ENCODE data around the gene CPN2. TPM values are rescaled to one million over a fixed set of nuclear protein-coding genes. Genes with fewer than 3 reads are reported as not detected.

CPN2 gene
- total RNA-seq, 3 donors from 2014 or later (not counting 1 experiment from before 2014, with no cell fraction given) = not detected

DNA sequence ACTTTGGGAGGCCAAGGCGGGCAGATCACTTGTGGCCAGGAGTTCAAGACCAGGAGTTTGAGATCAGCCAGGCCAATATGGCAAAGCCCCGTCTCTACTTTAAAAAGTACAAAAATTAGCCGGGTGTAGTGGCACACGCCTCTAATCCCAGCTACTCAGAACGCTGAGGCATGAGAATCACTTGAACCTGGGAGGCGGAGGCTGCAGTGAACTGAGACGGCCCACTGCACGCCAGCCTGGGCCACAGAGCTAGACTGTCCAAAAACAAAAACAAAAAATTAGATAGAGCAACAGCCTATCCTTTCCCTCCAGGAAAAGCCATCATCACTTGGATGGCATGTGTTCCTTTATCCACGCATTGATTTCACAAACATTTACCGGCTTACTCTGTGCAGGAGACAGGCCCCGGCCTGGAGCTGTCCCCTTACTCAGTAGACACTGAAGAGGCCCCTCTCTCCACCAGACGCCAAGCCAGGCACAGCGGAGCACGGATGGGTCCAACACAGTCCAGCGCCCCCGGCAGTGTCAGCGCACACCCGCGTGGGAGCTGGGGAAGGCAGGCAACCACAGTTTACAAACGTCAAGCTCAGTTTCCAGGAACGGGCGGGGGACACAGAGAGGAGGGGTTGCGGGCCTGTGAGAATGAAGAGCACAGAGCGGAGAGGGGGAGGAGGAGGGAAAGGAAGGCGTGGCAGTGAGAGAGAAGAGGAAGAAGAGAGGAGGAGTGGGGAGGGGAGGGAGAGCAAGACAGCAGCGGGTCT is 44.8 kb upstream of the CPN2 start:
- DNase-seq = peak in 1 of 2 donors; percentile 78
- 40% methylated on average over 26 of the region's 26 CpGs for WGBS (ENCODE audit: insufficient coverage)
- H3K4me3 Mint-ChIP-seq = peak overlapping the region; percentile 74
- intact Hi-C loops (cut with micrococcal nuclease) = no loop called here
- Histone ChIP-seq H3K27me3 (ENCODE audit: control insufficient read depth, insufficient read depth, low read length) (peaks cover 3% of the 10 kb centered on the region), H3K4me1 (ENCODE audit: control insufficient read depth, insufficient read depth, low read length) (peaks cover 18% of the 10 kb centered on the region), H3K4me3 (ENCODE audit: low read length) (no peak overlapping the region), H3K27ac (ENCODE audit: low read length) (no peak overlapping the region), H3K9me3 (ENCODE audit: control insufficient read depth, insufficient read depth, low read length) (no peaks in the 10 kb centered on the region), H3K36me3 (ENCODE audit: control insufficient read depth, insufficient read depth, low read length) (no peaks in the 10 kb centered on the region)
- no peaks in the 10 kb centered on the region for H3K9me3 Mint-ChIP-seq
- TF ChIP-seq, protein P1, sequence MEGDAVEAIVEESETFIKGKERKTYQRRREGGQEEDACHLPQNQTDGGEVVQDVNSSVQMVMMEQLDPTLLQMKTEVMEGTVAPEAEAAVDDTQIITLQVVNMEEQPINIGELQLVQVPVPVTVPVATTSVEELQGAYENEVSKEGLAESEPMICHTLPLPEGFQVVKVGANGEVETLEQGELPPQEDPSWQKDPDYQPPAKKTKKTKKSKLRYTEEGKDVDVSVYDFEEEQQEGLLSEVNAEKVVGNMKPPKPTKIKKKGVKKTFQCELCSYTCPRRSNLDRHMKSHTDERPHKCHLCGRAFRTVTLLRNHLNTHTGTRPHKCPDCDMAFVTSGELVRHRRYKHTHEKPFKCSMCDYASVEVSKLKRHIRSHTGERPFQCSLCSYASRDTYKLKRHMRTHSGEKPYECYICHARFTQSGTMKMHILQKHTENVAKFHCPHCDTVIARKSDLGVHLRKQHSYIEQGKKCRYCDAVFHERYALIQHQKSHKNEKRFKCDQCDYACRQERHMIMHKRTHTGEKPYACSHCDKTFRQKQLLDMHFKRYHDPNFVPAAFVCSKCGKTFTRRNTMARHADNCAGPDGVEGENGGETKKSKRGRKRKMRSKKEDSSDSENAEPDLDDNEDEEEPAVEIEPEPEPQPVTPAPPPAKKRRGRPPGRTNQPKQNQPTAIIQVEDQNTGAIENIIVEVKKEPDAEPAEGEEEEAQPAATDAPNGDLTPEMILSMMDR (IDR thresholded peaks at IDR 0.05) = no peak
- peak in 2 of 3 donors; percentile 7 to 34 for ATAC-seq
- H3K4me1 Mint-ChIP-seq = peaks cover 36 to 44% of the 10 kb centered on the region in 2 donors
- no peaks in the 10 kb centered on the region for H3K36me3 Mint-ChIP-seq
- no peak overlapping the region for H3K27ac Mint-ChIP-seq
- peaks cover 4 to 10% of the 10 kb centered on the region in 2 donors for H3K27me3 Mint-ChIP-seq (ENCODE audit: low read depth in 2 of 2)

- Histone ChIP-seq H3K36me3 (ENCODE audit: control insufficient read depth, insufficient read depth, low read length) (no peaks in the 10 kb centered on the region), H3K27me3 (ENCODE audit: control insufficient read depth, insufficient read depth, low read length) (peaks cover 3% of the 10 kb centered on the region), H3K27ac (ENCODE audit: low read length) (no peak overlapping the region), H3K9me3 (ENCODE audit: control insufficient read depth, insufficient read depth, low read length) (no peaks in the 10 kb centered on the region), H3K4me3 (ENCODE audit: low read length) (no peak overlapping the region), H3K4me1 (ENCODE audit: control insufficient read depth, insufficient read depth, low read length) (peaks cover 18% of the 10 kb centered on the region)
- 88% methylated on average over 5 of the region's 5 CpGs for WGBS (ENCODE audit: insufficient coverage)
- no peaks in the 10 kb centered on the region for H3K36me3 Mint-ChIP-seq
- H3K4me3 Mint-ChIP-seq = peak overlapping the region; percentile 74
- H3K4me1 Mint-ChIP-seq = peaks cover 34 to 42% of the 10 kb centered on the region in 2 donors
- peaks cover 11 to 17% of the 10 kb centered on the region in 2 donors for H3K27me3 Mint-ChIP-seq (ENCODE audit: low read depth in 2 of 2)
- intact Hi-C loops (cut with micrococcal nuclease) = no loop called here
- no peaks in the 10 kb centered on the region for H3K9me3 Mint-ChIP-seq
- TF ChIP-seq, protein P1 (IDR thresholded peaks at IDR 0.05) = no peak
- H3K27ac Mint-ChIP-seq = no peak overlapping the region
- DNase-seq (no peak), ATAC-seq (no peak)
These were observed 44.1 kb upstream of the CPN2 start for GRCh38 chr3:194395212-194395611.

- H3K36me3 Mint-ChIP-seq = no peaks in the 10 kb centered on the region
- H3K27me3 ChIP-seq (ENCODE audit: control insufficient read depth, insufficient read depth, low read length) = peaks cover under 1% of the 10 kb centered on the region
- H3K4me3 Mint-ChIP-seq = no peak overlapping the region
- no peaks in the 10 kb centered on the region for H3K36me3 ChIP-seq (ENCODE audit: control insufficient read depth, insufficient read depth, low read length)
- DNase-seq = no peak
- WGBS (ENCODE audit: insufficient coverage) = 97% methylated on average over 7 of the region's 7 CpGs
- H3K27me3 Mint-ChIP-seq (ENCODE audit: low read depth in 2 of 2) = peaks cover 15 to 21% of the 10 kb centered on the region in 2 donors
- H3K4me1 Mint-ChIP-seq = peaks cover 11 to 21% of the 10 kb centered on the region in 2 donors
- intact Hi-C loops (cut with micrococcal nuclease) = no loop called here
- no peak overlapping the region for H3K4me3 ChIP-seq (ENCODE audit: low read length)
- no peaks in the 10 kb centered on the region for H3K9me3 Mint-ChIP-seq
- no peak overlapping the region for H3K27ac Mint-ChIP-seq
- no peaks in the 10 kb centered on the region for H3K9me3 ChIP-seq (ENCODE audit: control insufficient read depth, insufficient read depth, low read length)
- H3K27ac ChIP-seq (ENCODE audit: low read length) = no peak overlapping the region
- TF ChIP-seq, protein P1 (IDR thresholded peaks at IDR 0.05) = no peak
- no peak for ATAC-seq
- H3K4me1 ChIP-seq (ENCODE audit: control insufficient read depth, insufficient read depth, low read length) = peaks cover 5% of the 10 kb centered on the region
These were observed 41.4 kb upstream of the CPN2 start for GRCh38 chr3:194392576-194392975.

- H3K27ac Mint-ChIP-seq = no peak overlapping the region
These were observed 39.7 kb upstream of the CPN2 start for GRCh38 chr3:194390835-194391234.

More at GRCh38 chr3:194390835-194391234, 39.7 kb upstream of the CPN2 start:
- TF ChIP-seq, protein P1 (IDR thresholded peaks at IDR 0.05) = no peak
- H3K36me3 ChIP-seq (ENCODE audit: control insufficient read depth, insufficient read depth, low read length) = no peaks in the 10 kb centered on the region
- intact Hi-C loops (cut with micrococcal nuclease) = no loop called here
- no peaks in the 10 kb centered on the region for H3K27me3 ChIP-seq (ENCODE audit: control insufficient read depth, insufficient read depth, low read length)
- Mint-ChIP-seq H3K9me3 (no peaks in the 10 kb centered on the region), H3K27me3 (ENCODE audit: low read depth in 2 of 2) (peaks cover 13 to 21% of the 10 kb centered on the region in 2 donors), H3K4me3 (no peak overlapping the region), H3K4me1 (peaks cover 5% of the 10 kb centered on the region in 2 donors), H3K36me3 (no peaks in the 10 kb centered on the region)
- H3K9me3 ChIP-seq (ENCODE audit: control insufficient read depth, insufficient read depth, low read length) = no peaks in the 10 kb centered on the region
- no peak for DNase-seq
- no peak overlapping the region for H3K4me3 ChIP-seq (ENCODE audit: low read length)
- no peak for ATAC-seq
- H3K4me1 ChIP-seq (ENCODE audit: control insufficient read depth, insufficient read depth, low read length) = no peaks in the 10 kb centered on the region
- H3K27ac ChIP-seq (ENCODE audit: low read length) = no peak overlapping the region
